ENCODE measurements around the gene KHSRP. TPM values are rescaled to one million over a fixed set of nuclear protein-coding genes. Genes with fewer than 3 reads are reported as not detected.
"Not testable (repeated sequence)": the region's sequence is repeated elsewhere in the genome, so short reads cannot be mapped to it uniquely, and the experiment has no call there.

Gene KHSRP
- total RNA-seq, 1 donor from 2014 or later, result 415 TPM

- Mint-ChIP-seq H3K36me3 (ENCODE audit: low read depth) (peaks cover 8% of the 10 kb centered on the region), H3K4me3 (no peak overlapping the region), H3K27me3 (ENCODE audit: insufficient read depth) (peaks cover 2% of the 10 kb centered on the region), H3K4me1 (ENCODE audit: low read depth) (no peaks in the 10 kb centered on the region), H3K27ac (no peak overlapping the region), H3K9me3 (no peaks in the 10 kb centered on the region)
- intact Hi-C loops (cut with micrococcal nuclease), result no loop called here
- no peak for DNase-seq (ENCODE audit: low spot score)
These were observed 17.6 kb upstream of the KHSRP start for GRCh38 chr19:6442087-6442688.

GRCh38 chr19:6440905-6441304, 16.3 kb upstream of the KHSRP start:
- no peaks in the 10 kb centered on the region for H3K9me3 Mint-ChIP-seq
- no peak overlapping the region for H3K27ac Mint-ChIP-seq
- no peak for DNase-seq (ENCODE audit: low spot score)
- no peaks in the 10 kb centered on the region for H3K4me1 Mint-ChIP-seq (ENCODE audit: low read depth)
- peaks cover 2% of the 10 kb centered on the region for H3K36me3 Mint-ChIP-seq (ENCODE audit: low read depth)
- peaks cover 2% of the 10 kb centered on the region for H3K27me3 Mint-ChIP-seq (ENCODE audit: insufficient read depth)
- intact Hi-C loops (cut with micrococcal nuclease), result no loop called here
- no peak overlapping the region for H3K4me3 Mint-ChIP-seq

- intact Hi-C loops (cut with micrococcal nuclease), result no loop called here
- no peak for DNase-seq (ENCODE audit: low spot score)
- Mint-ChIP-seq H3K4me1 (ENCODE audit: low read depth) (no peaks in the 10 kb centered on the region), H3K27ac (no peak overlapping the region), H3K9me3 (no peaks in the 10 kb centered on the region), H3K4me3 (no peak overlapping the region), H3K27me3 (ENCODE audit: insufficient read depth) (peaks cover 2% of the 10 kb centered on the region), H3K36me3 (ENCODE audit: low read depth) (no peaks in the 10 kb centered on the region)
These were observed 15.1 kb upstream of the KHSRP start for GRCh38 chr19:6439743-6440142.

- H3K4me1 Mint-ChIP-seq (ENCODE audit: low read depth), result no peaks in the 10 kb centered on the region
- H3K9me3 Mint-ChIP-seq, result no peaks in the 10 kb centered on the region
- peaks cover 2% of the 10 kb centered on the region for H3K27me3 Mint-ChIP-seq (ENCODE audit: insufficient read depth)
- no peak within 1 kb of the TSS for H3K27ac Mint-ChIP-seq
- DNase-seq (ENCODE audit: low spot score), result no peak
- no peaks in the 10 kb centered on the region for H3K36me3 Mint-ChIP-seq (ENCODE audit: low read depth)
- intact Hi-C loops (cut with micrococcal nuclease), result no loop called here
- H3K4me3 Mint-ChIP-seq, result no peak within 1 kb of the TSS
These were observed 9.1 kb upstream of the KHSRP start, which contains the start of gene SLC25A41 for GRCh38 chr19:6433663-6434062. Gene SLC25A41, minus strand, starts transcription at chr19:6433763. Its CDS starts 70 bp downstream, at chr19:6433693.

GRCh38 chr19:6433165-6433564, 8.6 kb upstream of the KHSRP start:
- Mint-ChIP-seq H3K27me3 (ENCODE audit: insufficient read depth) (peaks cover 2% of the 10 kb centered on the region), H3K27ac (no peak overlapping the region), H3K4me1 (ENCODE audit: low read depth) (no peaks in the 10 kb centered on the region), H3K9me3 (no peaks in the 10 kb centered on the region), H3K4me3 (no peak overlapping the region), H3K36me3 (ENCODE audit: low read depth) (no peaks in the 10 kb centered on the region)
- intact Hi-C loops (cut with micrococcal nuclease), result no loop called here
- DNase-seq (ENCODE audit: low spot score), result no peak

- Mint-ChIP-seq H3K4me1 (ENCODE audit: low read depth) (no peaks in the 10 kb centered on the region), H3K27ac (no peak overlapping the region), H3K27me3 (ENCODE audit: insufficient read depth) (peaks cover 2% of the 10 kb centered on the region), H3K4me3 (no peak overlapping the region), H3K9me3 (no peaks in the 10 kb centered on the region), H3K36me3 (ENCODE audit: low read depth) (no peaks in the 10 kb centered on the region)
- intact Hi-C loops (cut with micrococcal nuclease), result no loop called here
- DNase-seq (ENCODE audit: low spot score), result no peak
These were observed 7.3 kb upstream of the KHSRP start for GRCh38 chr19:6431891-6432290.

GRCh38 chr19:6429419-6430221, 5.0 kb upstream of the KHSRP start:
- Mint-ChIP-seq H3K4me3 (no peak overlapping the region), H3K27me3 (ENCODE audit: insufficient read depth) (peaks cover 2% of the 10 kb centered on the region), H3K9me3 (no peaks in the 10 kb centered on the region), H3K4me1 (ENCODE audit: low read depth) (peaks cover 10% of the 10 kb centered on the region), H3K36me3 (ENCODE audit: low read depth) (no peaks in the 10 kb centered on the region), H3K27ac (no peak overlapping the region)
- no peak for DNase-seq (ENCODE audit: low spot score)
- intact Hi-C loops (cut with micrococcal nuclease), result loop anchor here (10.0 kb wide), 1 partner anchor 805 kb away; the partner anchor contains the start of genes SAFB and SAFB2

- not testable (repeated sequence) for H3K4me1 Mint-ChIP-seq (ENCODE audit: low read depth); H3K36me3 Mint-ChIP-seq (ENCODE audit: low read depth); H3K4me3 Mint-ChIP-seq; H3K9me3 Mint-ChIP-seq; H3K27ac Mint-ChIP-seq; DNase-seq (ENCODE audit: low spot score); H3K27me3 Mint-ChIP-seq (ENCODE audit: insufficient read depth)
- intact Hi-C loops (cut with micrococcal nuclease), result loop anchor here (10.0 kb wide), 1 partner anchor 804 kb away; the partner anchor contains the start of genes SAFB and SAFB2
These were observed 4.2 kb upstream of the KHSRP start for GRCh38 chr19:6428692-6429418.

- H3K27ac Mint-ChIP-seq, result no peak overlapping the region
- H3K9me3 Mint-ChIP-seq, result no peaks in the 10 kb centered on the region
- intact Hi-C loops (cut with micrococcal nuclease), result loop anchor here (10.0 kb wide), 1 partner anchor 802 kb away; the partner anchor contains the start of genes SAFB and SAFB2
- H3K36me3 Mint-ChIP-seq (ENCODE audit: low read depth), result peaks cover 9% of the 10 kb centered on the region
- H3K4me3 Mint-ChIP-seq, result no peak overlapping the region
- no peak for DNase-seq (ENCODE audit: low spot score)
- H3K4me1 Mint-ChIP-seq (ENCODE audit: low read depth), result peaks cover 26% of the 10 kb centered on the region
- no peaks in the 10 kb centered on the region for H3K27me3 Mint-ChIP-seq (ENCODE audit: insufficient read depth)
These were observed 2.5 kb upstream of the KHSRP start for GRCh38 chr19:6427131-6427530.

- peaks cover 11% of the 10 kb centered on the region for H3K36me3 Mint-ChIP-seq (ENCODE audit: low read depth)
- H3K4me1 Mint-ChIP-seq (ENCODE audit: low read depth), result peaks cover 28% of the 10 kb centered on the region
- H3K4me3 Mint-ChIP-seq, result peak overlapping the region; percentile 79
- no peaks in the 10 kb centered on the region for H3K9me3 Mint-ChIP-seq
- no peaks in the 10 kb centered on the region for H3K27me3 Mint-ChIP-seq (ENCODE audit: insufficient read depth)
- DNase-seq (ENCODE audit: low spot score), result no peak
- intact Hi-C loops (cut with micrococcal nuclease), result loop anchor here (1.0 to 10.0 kb wide), 13 partner anchors 33 to 801 kb away; partner anchors contain the start of genes CLPP, DENND1C, GTF2F1 and SAFB
- H3K27ac Mint-ChIP-seq, result peak overlapping the region; percentile 90
These were observed 1.4 kb upstream of the KHSRP start for GRCh38 chr19:6425732-6426620.

- peaks cover 14% of the 10 kb centered on the region for H3K36me3 Mint-ChIP-seq (ENCODE audit: low read depth)
- peak; percentile 99 for DNase-seq (ENCODE audit: low spot score)
- H3K4me3 Mint-ChIP-seq, result peak overlapping the region; percentile 79
- intact Hi-C loops (cut with micrococcal nuclease), result loop anchor here (1.0 to 10.0 kb wide), 13 partner anchors 32 to 800 kb away; partner anchors contain the start of genes CLPP, DENND1C, GTF2F1 and SAFB
- H3K4me1 Mint-ChIP-seq (ENCODE audit: low read depth), result peaks cover 28% of the 10 kb centered on the region
- H3K27me3 Mint-ChIP-seq (ENCODE audit: insufficient read depth), result no peaks in the 10 kb centered on the region
- H3K9me3 Mint-ChIP-seq, result no peaks in the 10 kb centered on the region
- H3K27ac Mint-ChIP-seq, result peak overlapping the region; percentile 90
These were observed 524 bp upstream of the KHSRP start for GRCh38 chr19:6424939-6425731.
